ENCODE data around the gene SHLD1. TPM values are rescaled to one million over a fixed set of nuclear protein-coding genes. Genes with fewer than 3 reads are reported as not detected.

The SHLD1 gene
- total RNA-seq, 2 donors from 2014 or later = 4.0 to 6.6 TPM

DNA sequence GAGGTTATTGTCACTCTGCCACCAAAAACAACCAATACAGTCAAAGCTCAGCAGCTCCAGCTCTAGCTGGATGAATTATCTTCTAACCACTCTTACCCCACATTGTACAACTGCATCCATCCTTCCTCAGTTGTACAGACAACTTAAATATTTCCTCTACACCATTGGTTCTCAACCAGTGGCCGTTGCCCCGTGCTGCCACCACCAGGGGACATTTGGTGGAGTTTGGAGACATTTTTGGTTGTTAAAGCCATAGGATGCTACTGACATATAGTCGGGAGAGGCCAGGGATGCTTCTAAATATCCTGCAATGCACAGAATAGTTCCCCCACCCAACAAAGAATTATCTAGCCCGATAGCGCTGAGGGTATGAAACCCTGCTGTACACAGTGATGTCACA, 59.3 kb downstream of the SHLD1 start:
- no peaks in the 10 kb centered on the region for H3K9me3 ChIP-seq (ENCODE audit: control insufficient read depth, low read length)
- no peaks in the 10 kb centered on the region for H3K27me3 Mint-ChIP-seq (ENCODE audit: insufficient read depth)
- no peaks in the 10 kb centered on the region for H3K27me3 ChIP-seq (ENCODE audit: control insufficient read depth, insufficient read depth, low read length, poor library complexity, severe bottlenecking)
- no peak overlapping the region for H3K4me3 Mint-ChIP-seq
- H3K9ac ChIP-seq (ENCODE audit: extremely low read depth, low read length, poor library complexity, severe bottlenecking) = no peak overlapping the region
- H3K4me1 ChIP-seq (ENCODE audit: control insufficient read depth, insufficient read depth, low read length) = peaks cover 3% of the 10 kb centered on the region
- no peaks in the 10 kb centered on the region for H3K36me3 Mint-ChIP-seq (ENCODE audit: low read depth)
- H3K36me3 ChIP-seq (ENCODE audit: control insufficient read depth, insufficient read depth, low read length) = no peaks in the 10 kb centered on the region
- 87 to 100% methylated on average over 2 to 5 of the region's 5 CpGs for WGBS, 2 experiments (ENCODE audit: insufficient coverage in 1 of 2, insufficient read length in 1 of 2)
- no peak for DNase-seq
- TF ChIP-seq, protein P1, sequence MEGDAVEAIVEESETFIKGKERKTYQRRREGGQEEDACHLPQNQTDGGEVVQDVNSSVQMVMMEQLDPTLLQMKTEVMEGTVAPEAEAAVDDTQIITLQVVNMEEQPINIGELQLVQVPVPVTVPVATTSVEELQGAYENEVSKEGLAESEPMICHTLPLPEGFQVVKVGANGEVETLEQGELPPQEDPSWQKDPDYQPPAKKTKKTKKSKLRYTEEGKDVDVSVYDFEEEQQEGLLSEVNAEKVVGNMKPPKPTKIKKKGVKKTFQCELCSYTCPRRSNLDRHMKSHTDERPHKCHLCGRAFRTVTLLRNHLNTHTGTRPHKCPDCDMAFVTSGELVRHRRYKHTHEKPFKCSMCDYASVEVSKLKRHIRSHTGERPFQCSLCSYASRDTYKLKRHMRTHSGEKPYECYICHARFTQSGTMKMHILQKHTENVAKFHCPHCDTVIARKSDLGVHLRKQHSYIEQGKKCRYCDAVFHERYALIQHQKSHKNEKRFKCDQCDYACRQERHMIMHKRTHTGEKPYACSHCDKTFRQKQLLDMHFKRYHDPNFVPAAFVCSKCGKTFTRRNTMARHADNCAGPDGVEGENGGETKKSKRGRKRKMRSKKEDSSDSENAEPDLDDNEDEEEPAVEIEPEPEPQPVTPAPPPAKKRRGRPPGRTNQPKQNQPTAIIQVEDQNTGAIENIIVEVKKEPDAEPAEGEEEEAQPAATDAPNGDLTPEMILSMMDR (conservative IDR thresholded peaks at IDR 0.05) = peak; percentile 59
- no peak overlapping the region for H3K27ac Mint-ChIP-seq
- H3K27ac ChIP-seq (ENCODE audit: low read depth, low read length) = no peak overlapping the region
- H3K4me3 ChIP-seq (ENCODE audit: low read length) = no peak overlapping the region
- H3K4me1 Mint-ChIP-seq = peaks cover 6% of the 10 kb centered on the region
- H3K9me3 Mint-ChIP-seq = no peaks in the 10 kb centered on the region

DNA sequence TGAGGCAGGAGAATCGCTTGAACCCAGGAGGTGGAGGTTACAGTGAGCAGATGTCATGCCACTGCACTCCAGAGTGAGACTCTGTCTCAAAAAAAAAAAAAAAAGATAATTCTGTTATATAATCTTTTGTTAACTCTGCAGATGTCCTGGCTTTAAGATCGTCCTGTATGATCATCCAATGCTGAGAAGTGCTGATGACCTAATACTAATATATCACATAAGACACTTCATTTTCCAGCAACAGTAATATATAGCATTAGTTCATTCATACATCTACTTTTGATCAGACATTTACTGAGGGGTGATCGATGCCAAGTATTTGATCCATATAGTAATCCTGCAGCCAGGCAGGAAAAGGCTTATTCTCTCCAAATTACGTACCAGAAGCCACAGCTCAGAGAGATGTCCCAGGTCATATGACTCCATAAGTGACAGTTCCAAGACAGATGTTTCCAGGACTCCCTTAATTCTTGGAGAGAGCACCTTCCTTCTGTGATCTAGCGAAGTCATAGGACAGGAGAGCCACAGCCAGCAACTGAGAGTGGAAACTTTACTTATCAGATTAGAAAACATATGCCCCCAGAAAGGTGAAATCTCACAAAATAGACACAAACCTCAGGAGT, 60.7 kb downstream of the SHLD1 start:
- Histone ChIP-seq H3K27me3 (ENCODE audit: control insufficient read depth, insufficient read depth, low read length, poor library complexity, severe bottlenecking) (no peaks in the 10 kb centered on the region), H3K36me3 (ENCODE audit: control insufficient read depth, insufficient read depth, low read length) (no peaks in the 10 kb centered on the region), H3K9ac (ENCODE audit: extremely low read depth, low read length, poor library complexity, severe bottlenecking) (no peak overlapping the region), H3K9me3 (ENCODE audit: control insufficient read depth, low read length) (no peaks in the 10 kb centered on the region), H3K4me3 (ENCODE audit: low read length) (no peak overlapping the region), H3K27ac (ENCODE audit: low read depth, low read length) (no peak overlapping the region), H3K4me1 (ENCODE audit: control insufficient read depth, insufficient read depth, low read length) (no peaks in the 10 kb centered on the region)
- no peaks in the 10 kb centered on the region for H3K36me3 Mint-ChIP-seq (ENCODE audit: low read depth)
- no peak for DNase-seq
- H3K27me3 Mint-ChIP-seq (ENCODE audit: insufficient read depth) = no peaks in the 10 kb centered on the region
- TF ChIP-seq, protein P1 (conservative IDR thresholded peaks at IDR 0.05) = no peak
- no peaks in the 10 kb centered on the region for H3K4me1 Mint-ChIP-seq
- no peaks in the 10 kb centered on the region for H3K9me3 Mint-ChIP-seq
- WGBS, 2 experiments (ENCODE audit: insufficient coverage in 1 of 2, insufficient read length in 1 of 2) = 93% methylated on average over 1 to 5 of the region's 5 CpGs
- H3K27ac Mint-ChIP-seq = no peak overlapping the region
- H3K4me3 Mint-ChIP-seq = no peak overlapping the region

GRCh38 chr20:5811746-5812145, 61.5 kb downstream of the SHLD1 start:
- Mint-ChIP-seq H3K36me3 (ENCODE audit: low read depth) (no peaks in the 10 kb centered on the region), H3K9me3 (no peaks in the 10 kb centered on the region), H3K4me1 (no peaks in the 10 kb centered on the region), H3K27me3 (ENCODE audit: insufficient read depth) (no peaks in the 10 kb centered on the region), H3K27ac (no peak overlapping the region), H3K4me3 (no peak overlapping the region)
- H3K4me1 ChIP-seq (ENCODE audit: control insufficient read depth, insufficient read depth, low read length) = no peaks in the 10 kb centered on the region
- WGBS, 2 experiments (ENCODE audit: insufficient coverage in 1 of 2, insufficient read length in 1 of 2) = 93 to 100% methylated on average over 1 to 2 of the region's 4 CpGs
- TF ChIP-seq, protein P1 (conservative IDR thresholded peaks at IDR 0.05) = no peak
- H3K36me3 ChIP-seq (ENCODE audit: control insufficient read depth, insufficient read depth, low read length) = no peaks in the 10 kb centered on the region
- DNase-seq = no peak
- H3K9me3 ChIP-seq (ENCODE audit: control insufficient read depth, low read length) = no peaks in the 10 kb centered on the region
- H3K27ac ChIP-seq (ENCODE audit: low read depth, low read length) = no peak overlapping the region
- H3K4me3 ChIP-seq (ENCODE audit: low read length) = no peak overlapping the region
- no peaks in the 10 kb centered on the region for H3K27me3 ChIP-seq (ENCODE audit: control insufficient read depth, insufficient read depth, low read length, poor library complexity, severe bottlenecking)
- no peak overlapping the region for H3K9ac ChIP-seq (ENCODE audit: extremely low read depth, low read length, poor library complexity, severe bottlenecking)

All from endodermal cell (in vitro differentiated cells).